ENCODE data around the gene CTDP1.
"Not testable (repeated sequence)": the region's sequence is repeated elsewhere in the genome, so short reads cannot be mapped to it uniquely, and the experiment has no call there.

The CTDP1 gene

DNA sequence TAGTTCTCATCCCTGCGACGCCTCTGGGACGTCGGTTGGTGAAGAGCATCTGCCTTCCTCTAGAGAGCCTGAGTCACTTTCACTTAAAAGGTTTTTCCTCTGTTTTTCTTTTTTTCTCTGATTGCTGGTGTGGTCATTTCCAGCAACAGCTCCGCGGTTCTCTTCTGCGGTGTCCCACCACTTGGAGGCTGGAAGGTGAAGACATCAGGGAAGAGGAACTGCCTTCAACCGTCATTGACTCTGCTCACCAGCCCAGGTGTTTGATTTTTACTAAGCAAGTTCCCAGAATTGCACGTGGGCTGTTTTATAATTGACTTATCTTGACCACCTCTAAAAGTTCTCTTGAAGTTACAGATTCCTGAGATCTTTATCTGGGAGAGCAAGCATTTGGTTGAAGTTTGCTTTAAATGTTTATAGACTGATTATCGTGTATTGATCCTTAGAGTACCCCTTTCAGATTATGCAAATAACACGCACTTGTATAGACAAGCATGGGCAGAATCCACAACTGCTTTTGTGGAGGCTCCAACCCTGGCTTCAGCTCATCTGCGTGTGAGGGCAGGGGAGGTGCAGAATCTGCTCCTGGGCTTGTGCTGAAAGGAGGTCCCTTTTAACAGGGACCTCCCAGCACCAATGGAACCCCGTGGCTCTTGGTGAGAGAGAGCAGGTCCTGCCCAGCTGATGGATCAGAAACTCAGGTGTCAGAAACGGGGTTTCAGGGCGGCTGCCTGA lies 3.5 kb downstream of the CTDP1 start:
- DNase-seq: no peak

DNA sequence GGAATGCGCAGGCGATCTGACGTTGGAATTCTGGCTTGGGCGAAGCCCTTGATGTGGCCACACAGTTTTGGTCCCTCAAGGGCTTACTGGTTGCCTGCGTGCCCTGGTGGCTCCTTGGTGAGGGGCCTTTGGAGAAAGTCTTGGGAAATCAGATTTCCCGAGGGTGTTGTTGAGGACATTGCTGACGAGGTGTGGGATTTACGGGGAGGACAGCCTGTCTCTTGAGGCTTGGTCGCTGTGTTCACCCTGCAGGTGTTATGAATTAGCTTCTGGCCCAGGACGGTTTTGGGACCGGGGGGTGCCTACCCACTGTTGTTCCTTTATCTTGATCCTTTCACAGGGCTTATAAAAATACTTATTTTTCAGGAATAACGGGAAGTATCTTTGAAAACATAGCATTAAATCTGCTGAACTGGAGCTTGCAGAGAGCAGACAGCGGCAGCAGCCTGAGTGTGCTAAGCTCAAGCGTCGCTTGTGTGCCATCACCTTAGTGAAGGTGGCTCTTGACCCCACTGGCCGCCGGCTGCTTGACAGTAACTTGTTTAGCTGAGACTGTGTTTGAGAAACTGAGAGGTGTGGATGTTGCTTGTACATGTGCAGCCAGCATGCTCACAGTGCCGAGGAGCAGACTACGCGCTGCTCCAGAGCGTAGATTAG lies 4.2 kb downstream of the CTDP1 start:
- no peak for DNase-seq

DNA sequence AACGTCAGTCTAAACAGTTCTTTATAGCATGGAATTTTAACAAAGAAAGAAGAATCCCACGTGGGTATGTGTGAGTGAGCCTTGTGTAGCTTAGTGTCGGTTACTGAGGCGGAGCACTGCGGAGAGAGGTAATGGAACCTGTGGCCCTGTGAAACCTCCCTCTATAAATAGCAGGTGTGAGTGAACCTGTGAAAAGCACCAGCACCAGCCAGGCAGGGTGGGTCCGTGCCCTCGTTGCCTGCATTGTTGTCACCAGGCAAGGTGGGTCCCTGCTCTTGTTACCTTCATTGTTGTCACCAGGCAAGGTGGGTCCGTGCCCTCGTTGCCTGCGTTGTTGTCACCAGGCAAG lies 4.7 kb downstream of the CTDP1 start:
- no peak for DNase-seq

DNA sequence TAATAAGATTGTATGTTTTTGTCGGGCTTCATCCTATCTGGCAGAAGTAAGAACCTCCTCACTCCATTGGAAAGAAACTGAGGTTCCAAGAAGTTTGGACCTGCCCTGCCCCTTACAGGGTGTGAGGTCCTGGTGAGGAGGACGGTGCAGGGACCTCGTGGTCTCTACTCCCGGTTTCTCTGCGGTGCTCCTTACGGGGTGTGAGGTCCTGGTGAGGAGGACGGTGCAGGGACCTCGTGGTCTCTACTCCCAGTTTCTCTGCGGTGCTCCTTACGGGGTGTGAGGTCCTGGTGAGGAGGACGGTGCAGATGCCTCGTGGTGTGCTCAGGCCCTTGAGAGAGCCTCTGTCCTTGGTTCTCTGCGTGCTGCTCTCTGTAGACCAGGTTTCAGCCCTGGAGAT lies 5.2 kb downstream of the CTDP1 start:
- DNase-seq: no peak

DNA sequence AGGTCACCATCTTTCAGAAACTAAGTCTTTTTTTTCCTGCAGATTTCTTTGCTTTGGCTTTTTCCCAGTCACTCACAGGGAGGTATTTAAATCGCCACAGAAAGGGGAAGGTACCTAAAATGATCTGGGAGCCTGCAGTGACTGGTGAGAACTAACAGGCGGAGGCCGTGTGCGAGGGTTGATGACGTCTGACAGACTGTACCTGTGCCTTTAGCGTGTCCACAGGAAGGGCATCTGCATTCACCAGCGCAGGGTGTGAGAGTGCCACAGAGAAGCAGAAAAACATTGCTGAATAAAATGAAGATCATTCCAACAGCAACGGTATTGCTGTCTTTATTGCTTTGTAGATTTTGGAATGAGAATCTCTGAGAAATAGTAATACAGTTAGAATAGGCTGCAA lies 5.7 kb downstream of the CTDP1 start:
- DNase-seq: no peak

DNA sequence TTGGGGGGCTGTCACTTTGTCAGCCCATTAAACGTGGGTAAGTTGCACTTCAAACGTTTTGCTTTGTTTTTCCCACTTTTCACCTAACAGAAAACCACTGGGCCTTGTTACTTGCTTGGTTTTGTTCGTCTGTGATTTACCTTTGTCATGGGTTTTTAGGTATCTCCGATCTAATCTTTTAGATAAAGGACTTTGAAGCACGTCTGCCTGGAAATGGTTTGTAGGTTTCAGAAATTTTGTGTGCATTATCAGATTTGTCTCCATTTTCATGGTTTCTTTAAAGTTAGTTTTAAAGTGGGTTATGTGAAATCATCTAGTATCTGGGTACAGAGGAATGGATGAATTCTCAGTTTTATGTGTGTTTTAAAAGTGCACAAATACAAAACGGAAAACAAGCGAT lies 6.4 kb downstream of the CTDP1 start:
- DNase-seq: no peak

DNA sequence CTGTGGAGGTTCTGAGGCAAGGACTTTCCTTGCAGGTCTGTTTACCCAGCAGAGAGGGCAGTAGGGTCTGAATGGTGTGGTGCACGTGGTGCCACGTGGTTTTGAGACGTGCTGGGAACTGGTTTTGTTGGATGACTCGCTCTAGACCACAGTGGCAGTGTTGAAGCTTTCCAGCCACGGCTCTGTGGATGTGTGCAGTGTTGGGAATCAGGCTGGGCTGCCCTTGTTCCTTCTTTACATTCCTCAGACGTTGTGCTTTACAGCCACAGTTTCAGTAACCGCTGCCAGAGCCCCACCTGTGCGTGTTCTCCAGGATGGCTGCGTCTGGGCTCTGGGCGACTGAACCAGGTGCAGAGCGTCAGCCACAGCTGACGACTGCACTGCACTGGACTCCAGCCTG lies 8.2 kb downstream of the CTDP1 start:
- DNase-seq: no peak

DNA sequence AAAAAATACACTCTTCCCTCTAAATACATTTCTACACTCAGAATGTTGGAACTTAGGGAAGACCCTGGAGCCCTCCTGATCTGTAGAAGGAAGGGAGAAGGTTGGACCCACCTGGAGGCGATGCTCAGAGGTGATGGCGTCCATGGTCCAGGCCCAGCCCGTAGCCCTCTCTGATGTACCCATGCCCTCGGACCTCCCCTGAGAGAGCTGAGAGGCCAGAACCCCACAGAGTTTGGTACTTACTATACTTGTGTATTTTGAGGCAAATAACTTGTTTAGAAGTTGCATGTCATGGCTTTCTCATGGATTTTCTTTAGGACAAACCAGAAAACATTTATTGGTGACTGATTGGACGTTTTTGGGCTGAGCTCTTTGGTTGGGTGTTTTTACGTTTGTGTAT lies 10.5 kb downstream of the CTDP1 start:
- DNase-seq: no peak

DNA sequence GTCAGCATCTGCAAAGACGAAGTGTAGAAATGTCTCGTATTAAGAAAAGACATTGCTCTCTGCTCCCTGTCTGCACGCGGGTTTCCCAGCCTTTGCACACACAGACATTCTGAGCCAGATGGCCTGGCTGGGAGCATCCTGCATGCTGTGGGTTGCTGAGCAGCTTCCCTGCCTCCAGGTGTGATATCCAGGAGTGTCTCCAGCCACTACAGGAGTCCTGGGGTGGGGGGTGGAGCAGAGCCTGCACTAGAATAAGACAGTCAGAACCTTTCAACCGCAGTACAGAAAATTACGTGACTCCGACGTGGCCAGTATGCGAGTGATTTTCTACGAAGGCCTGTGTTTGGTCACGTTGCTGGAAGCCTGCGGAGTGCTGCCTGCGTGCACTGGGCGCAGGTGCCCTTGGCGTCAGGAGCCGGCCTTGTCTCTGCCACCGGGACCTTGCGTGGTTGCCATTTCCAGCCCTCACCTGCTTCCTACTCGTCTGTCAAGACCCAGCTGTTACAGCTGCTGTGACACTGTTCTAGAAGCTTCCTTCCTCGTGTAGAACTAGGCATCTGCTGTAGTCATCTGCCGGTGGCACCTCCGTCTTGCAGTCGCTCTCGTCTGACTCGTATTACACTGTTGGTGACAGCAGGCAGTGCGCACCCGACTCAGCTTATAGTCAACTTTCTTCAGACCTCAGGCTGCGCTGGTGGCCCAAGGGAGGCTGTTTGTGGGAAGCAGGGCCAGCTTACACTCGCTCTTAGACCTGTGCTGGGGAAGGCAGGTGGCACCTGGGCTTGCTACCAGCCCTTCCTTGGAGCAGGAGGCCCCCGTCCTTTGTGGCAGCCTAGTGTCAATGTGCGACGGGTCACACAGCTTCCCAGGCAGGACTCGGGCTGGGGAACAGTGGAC lies 11.2 kb downstream of the CTDP1 start:
- DNase-seq: no peak

DNA sequence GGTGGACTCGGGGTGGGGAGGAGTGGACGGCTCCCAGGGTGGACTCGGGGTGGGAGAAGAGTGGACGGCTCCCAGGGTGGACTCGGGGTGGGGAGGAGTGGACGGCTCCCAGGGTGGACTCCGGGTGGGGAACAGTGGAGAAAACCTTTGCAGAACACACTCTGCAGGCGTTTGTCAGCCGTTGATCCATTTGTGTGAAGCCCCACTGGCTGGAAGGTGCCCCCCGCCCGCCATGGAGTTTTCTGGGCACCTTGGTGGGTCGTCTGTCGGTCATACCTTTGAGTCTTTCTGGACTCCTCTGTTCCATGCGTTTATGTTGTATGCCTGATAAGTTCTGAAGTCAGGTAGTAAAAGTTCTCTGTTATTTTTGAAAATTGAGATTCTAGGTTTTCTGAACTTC lies 12.5 kb downstream of the CTDP1 start:
- DNase-seq: no peak

DNA sequence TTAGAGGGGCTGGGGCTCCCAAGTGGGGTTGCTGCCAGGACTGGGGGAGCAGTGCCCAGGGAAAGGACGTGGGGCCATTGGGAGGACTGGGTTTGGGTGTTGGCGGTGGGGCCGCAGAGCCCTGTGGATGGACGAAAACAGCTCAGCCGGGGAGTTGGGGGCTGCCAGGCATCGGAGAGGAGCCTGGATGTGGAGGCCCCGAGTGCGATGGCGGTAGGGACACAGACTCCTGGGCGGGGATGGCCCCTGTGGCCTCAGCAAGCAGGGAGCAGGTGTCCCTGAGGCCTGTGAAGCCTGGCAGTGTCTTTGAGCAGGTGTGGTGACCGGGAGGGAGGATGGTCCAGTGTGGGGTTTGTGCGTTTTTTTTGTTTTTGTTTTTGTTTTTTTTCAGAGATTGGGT lies 13.3 kb downstream of the CTDP1 start:
- no peak for DNase-seq

DNA sequence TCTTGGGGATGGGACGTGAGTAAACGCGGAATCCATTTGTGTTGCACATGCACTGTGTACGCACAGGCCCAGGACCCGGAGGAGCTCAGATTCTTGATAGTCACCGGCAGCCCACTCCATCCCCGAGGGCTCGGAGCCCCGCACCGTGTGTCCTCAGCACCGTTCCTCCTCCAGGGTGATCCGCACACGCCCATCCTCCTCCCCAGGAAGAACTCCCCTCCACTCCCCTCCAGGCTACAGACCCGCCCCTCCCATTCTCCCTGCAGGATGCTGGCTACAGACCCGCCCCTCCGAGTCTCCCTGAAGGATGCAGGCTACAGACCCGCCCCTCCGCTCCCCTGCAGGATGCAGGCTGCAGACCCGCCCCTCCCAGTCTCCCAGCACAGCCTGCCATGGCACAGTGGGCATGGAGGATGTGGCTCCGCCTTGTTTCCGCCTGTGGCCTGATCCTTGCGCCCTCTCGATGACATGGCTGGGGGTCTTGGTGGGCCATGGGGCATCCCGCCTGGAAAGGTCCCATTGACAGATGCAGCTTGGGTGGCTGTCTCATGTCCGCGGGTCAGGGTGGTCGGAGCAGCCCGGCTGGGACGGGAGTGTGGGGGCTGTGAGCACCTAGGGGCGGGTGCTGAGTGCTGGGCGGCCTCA lies 14.1 kb downstream of the CTDP1 start:
- no peak for DNase-seq

DNA sequence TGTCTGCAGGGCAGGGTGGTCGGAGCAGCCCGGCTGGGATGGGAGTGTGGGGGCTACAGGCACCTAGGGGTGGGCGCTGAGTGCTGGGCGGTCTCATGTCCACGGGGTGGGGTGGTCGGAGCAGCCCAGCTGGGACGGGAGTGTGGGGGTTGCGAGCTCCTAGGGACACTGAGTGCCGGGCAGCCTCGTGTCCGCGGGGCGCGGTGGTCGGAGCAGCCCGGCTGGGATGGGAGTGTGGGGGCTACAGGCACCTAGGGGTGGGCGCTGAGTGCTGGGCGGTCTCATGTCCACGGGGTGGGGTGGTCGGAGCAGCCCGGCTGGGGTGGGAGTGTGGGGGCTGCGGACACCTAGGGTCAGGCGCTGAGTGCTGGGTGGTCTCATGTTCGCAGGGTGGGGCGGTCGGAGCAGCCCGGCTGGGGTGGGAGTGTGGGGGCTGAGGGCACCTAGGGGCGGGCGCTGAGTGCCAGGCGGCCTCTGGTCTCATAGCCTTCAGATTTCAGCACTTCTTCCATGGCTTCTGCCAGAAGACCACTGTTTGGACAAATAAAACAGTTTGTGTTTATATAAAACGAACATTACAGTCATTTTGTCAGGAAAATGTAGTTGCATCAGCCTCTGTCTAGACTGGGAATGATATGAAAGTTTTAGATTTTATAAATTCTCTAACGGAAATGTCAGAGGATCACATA lies 14.7 kb downstream of the CTDP1 start:
- not testable (repeated sequence) for DNase-seq

DNA sequence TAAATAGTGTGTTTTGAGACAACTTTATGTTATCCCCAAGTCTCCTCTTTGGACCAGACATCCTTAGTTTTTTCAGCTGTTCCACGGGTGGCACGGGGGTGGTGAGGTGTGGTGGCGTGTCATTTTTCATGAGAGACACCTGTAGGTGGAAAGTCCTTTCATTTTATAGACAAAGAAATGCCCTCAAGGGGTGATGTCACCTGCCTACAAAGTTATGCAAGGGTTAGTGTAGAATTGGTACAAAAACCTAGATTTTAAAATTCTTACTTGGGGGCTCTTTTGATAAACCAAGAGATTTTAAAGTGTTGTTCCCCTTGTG lies 15.3 kb downstream of the CTDP1 start:
- DNase-seq: no peak

DNA sequence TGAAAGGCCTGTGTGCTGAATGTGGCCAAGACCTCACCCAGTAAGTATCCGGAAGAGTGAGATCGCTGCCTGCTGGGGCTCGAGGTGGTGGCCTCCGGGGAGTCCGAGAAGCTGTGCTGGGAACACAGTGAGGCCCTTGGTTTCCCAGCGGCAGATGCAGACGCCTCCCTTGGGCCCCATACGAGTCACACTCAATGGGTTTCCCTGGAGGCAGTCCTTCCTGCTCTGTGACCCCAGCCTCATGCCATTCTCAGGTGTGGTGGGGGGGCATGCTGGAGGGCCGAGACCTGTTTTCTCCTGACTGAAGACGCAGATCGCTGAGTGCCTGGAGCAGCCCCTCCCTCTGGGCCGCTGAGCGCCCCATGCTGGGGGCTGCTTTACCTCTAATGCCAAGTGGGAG lies 15.7 kb downstream of the CTDP1 start:
- no peak for DNase-seq

DNA sequence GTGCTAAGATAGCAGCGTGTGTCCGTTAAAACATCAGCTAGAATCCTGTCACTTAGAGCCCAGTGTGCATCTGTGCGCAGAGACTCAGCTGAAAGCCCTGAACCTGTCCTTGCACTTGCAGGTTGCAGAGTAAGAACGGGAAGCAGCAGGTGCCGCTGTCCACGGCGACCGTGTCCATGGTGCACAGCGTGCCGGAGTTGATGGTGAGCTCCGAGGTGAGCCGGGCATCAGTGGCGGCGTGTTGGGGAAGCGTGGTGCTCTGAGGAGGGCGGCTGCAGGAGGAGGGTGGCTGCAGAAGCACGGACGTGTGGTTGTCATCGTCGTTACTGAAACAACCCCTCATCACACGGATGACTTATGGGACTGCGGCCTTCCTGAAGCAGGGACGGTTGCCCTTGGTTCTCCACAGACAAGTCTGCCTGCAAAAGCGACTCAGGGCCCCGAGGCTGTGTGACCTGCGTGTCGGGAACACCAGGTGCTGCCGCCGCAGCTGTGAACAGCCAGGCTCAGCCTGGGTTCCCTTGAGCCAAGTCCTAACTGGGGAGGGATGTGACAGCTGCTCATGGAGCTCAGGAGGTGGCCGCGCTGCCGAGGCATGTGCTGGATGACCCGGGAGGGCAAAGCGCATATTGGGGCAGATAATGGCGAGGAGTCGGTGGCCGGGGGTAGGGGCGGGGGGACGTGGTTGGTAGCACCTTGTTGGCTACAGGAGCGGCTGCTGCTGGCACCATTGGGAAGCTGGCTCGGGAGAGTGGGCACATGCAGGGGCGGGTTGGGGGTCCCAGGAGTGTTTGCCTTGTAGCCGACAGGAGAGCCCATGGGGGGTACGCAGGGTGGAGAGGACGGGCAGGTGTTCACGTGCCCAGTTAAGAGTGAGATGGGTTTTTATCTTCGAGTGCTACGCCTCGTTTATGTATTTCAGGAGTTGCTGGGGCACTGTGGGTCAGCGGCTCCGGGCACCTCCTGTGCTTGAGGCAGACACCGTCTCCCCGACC lies 16.6 kb downstream of the CTDP1 start:
- DNase-seq: no peak

DNA sequence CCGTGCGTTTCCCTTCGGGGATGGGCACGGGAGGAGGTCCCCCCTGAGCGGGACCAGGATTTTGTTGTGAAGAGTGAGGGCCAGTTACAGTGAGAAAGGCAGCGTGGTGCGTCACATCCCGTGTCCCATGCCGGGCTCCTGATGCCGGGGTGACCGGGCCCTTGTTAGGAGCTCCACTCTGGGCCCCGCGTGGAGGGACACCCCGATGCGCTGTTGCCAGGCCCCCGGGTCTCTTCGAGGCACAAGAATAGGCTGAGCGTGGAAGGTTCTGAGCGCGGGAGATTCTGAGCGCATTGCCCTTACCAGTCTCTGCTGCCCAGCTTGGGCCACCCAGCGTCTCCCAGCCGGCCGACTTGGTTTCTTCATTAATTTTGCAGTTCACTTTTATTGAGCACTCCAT lies 17.6 kb downstream of the CTDP1 start:
- no peak for DNase-seq

DNA sequence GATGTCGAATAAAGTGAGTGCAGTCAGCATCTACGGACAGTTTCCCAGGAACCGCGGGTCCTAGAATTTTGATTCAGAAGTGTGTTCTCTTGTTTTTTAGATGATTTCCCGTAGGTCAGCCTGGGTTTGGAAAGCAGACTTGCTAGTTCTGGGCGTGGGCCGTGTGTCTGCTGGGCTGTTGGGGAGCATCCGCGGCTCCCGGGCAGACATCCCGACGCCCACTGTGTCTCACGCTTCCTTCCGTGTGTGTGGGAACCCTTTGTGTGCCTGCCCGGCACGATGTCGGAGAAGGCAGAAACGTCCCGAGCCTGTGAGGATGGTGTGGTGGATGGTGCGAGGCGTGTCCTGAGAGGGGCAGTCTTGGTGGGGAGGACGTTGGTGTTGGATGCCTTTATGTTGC lies 18.4 kb downstream of the CTDP1 start:
- DNase-seq: no peak

DNA sequence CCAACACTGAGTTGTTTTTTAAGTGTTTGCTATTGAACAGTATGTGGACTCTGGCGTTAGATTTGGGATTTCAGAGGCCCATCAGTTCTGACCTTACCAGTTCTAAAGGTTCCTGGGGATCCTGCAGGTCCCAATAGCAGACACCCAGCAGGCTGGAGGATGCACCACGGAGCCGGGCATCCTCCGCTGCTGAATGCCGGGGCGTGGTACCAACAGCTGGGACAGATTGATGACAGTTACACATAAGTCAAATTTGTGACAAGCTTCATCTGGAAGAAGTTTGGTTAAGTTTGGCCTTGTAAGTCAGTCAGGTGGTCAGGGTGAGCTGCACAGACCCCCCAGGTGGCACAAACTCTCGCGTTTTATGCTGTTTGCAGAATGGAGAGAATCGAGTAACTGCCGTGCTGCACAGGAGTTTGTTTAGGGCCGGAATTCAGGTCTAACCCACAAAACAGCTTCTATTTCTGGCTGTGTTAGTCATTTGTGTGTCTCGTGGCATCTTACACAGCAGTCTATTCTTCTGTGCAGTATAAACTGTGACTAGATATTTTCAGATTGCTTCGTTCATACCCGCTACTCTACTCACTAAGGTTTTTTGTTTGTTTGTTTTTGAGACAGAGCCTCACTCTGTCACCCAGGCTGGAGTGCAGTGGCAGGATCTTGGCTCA lies 19.2 kb downstream of the CTDP1 start:
- DNase-seq: no peak

DNA sequence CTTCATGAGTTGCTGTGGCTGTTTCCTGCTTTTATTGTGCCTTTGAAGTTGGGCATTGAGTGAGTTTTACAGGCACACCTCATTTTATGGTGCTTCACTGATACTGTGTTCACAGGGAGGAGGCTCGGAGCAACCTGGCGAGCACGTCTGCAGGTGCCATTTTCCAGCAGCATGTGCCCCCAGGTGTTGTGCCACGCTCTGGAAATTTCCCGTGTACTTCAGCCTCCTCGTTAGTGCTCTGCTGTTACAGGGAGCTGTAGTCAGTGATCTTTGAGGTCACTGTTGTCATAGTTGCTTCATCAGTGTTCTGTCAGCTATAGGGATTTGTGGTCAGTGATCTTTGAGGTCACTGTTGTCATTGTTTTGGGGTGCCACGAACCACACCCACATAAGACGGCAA lies 20.1 kb downstream of the CTDP1 start:
- DNase-seq: no peak

DNA sequence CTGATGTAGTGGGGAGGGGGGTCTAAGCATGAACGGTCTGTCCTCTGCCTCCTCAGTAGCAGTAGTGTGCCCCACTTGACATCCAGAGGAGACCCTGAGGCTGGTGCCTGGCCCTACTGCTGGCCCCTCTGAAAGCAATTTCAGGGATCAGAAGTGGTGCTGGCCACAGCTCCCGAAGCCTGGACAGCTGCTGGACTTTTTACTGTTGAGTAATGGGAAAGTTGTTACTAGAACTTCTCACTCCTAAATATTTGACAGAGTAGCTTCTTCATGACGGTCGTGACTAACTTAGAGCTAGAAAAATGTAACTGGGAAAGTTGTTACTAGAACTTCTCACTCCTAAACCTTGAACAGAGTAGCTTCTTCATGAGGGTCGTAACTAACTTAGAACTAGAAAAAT lies 23.3 kb downstream of the CTDP1 start:
- DNase-seq: no peak
